IMR-90 (cell line): ENCODE data around the gene KCNA10. TPM values are rescaled to one million over a fixed set of nuclear protein-coding genes. Genes with fewer than 3 reads are reported as not detected.
A peak's percentile ranks its signal among the peaks of the same experiment; 100 is the strongest.

Source experiments
- ATAC-seq: fragments of 200-7000 bp; cut with Tn5 transposase; 2 replicates; pipeline ENCODE4 v1.9.1; 2020; ENCODE audit warnings: low read depth, mild to moderate bottlenecking, moderate library complexity
- BruUV-seq: library from RNA; stranded (reverse); fragments of 400-500 nt; replicated peaks from 2 replicates; lab custom pipeline; 2021; lab: Mats Ljungman, UMichigan
- CTCF ChIA-PET: fragments of 300-600 bp; formaldehyde crosslinking; extraction: SDS; loops from one replicate; lab custom pipeline; 2021; ENCODE audit warnings: antibody characterized with exemption; lab: Yijun Ruan, JAX
- POLR2A ChIA-PET: fragments of 300-600 bp; sonication (Branson Sonifier 250); formaldehyde crosslinking; loops from one replicate; lab custom pipeline; 2022; ENCODE audit warnings: antibody characterized with exemption; ENCODE audit not compliant: unreplicated experiment; lab: Charles Lee
- DNase-seq: peaks from one replicate; pipeline ENCODE4 v3.0.0; 2013
- H2AFZ ChIP-seq: replicated peaks from 2 replicates; pipeline ENCODE3; 2013; ENCODE audit warnings: low read length, mild to moderate bottlenecking; ENCODE audit not compliant: poor library complexity
- H2AK5ac ChIP-seq: 2 replicates; pipeline ENCODE4 v1.6.1; 2013; ENCODE audit warnings: low read depth, low read length, inconsistent platforms
- H2AK9ac ChIP-seq: replicated peaks from 2 replicates; pipeline ENCODE3; 2013; ENCODE audit warnings: mild to moderate bottlenecking, low read depth, low read length, moderate library complexity; ENCODE audit not compliant: poor library complexity
- H2BK120ac ChIP-seq: 2 replicates; pipeline ENCODE4 v1.6.1; 2013; ENCODE audit warnings: low read depth, low read length, inconsistent platforms
- H2BK15ac ChIP-seq: 3 replicates; pipeline ENCODE4 v1.6.1; 2013; ENCODE audit warnings: low read depth, low read length, inconsistent platforms
- H2BK20ac ChIP-seq: 2 replicates; pipeline ENCODE4 v1.6.1; 2013; ENCODE audit warnings: low read depth, mild to moderate bottlenecking, inconsistent platforms, low read length, moderate library complexity
- H2BK5ac ChIP-seq: 2 replicates; pipeline ENCODE4 v1.6.1; 2013; ENCODE audit warnings: mild to moderate bottlenecking, low read depth, low read length, inconsistent platforms; ENCODE audit not compliant: poor library complexity, severe bottlenecking
- H3K14ac ChIP-seq: replicated peaks from 2 replicates; pipeline ENCODE4 v1.6.1; 2013; ENCODE audit warnings: low read depth, low read length, inconsistent platforms
- H3K18ac ChIP-seq: 2 replicates; pipeline ENCODE4 v1.6.1; 2013; ENCODE audit warnings: low read depth, low read length, control low read depth
- H3K23ac ChIP-seq: 2 replicates; pipeline ENCODE4 v1.6.1; 2013; ENCODE audit warnings: low read depth, low read length, inconsistent platforms
- H3K27ac ChIP-seq: 2 replicates; pipeline ENCODE4 v1.5.1; 2013; ENCODE audit warnings: mild to moderate bottlenecking, control low read depth, low read length; ENCODE audit not compliant: insufficient read depth
- H3K27me3 ChIP-seq: 2 replicates; pipeline ENCODE4 v1.6.1; 2013; ENCODE audit warnings: low read length; ENCODE audit not compliant: control insufficient read depth, insufficient read depth
- H3K36me3 ChIP-seq: 2 replicates; pipeline ENCODE4 v1.6.1; 2013; ENCODE audit warnings: low read length, mixed read lengths; ENCODE audit not compliant: control insufficient read depth, insufficient read depth
- H3K4ac ChIP-seq: 2 replicates; pipeline ENCODE4 v1.6.1; 2013; ENCODE audit warnings: low read depth, low read length, inconsistent platforms
- H3K4me1 ChIP-seq: 2 replicates; pipeline ENCODE4 v1.6.1; 2013; ENCODE audit warnings: low read length, mixed read lengths; ENCODE audit not compliant: control insufficient read depth, insufficient read depth
- H3K4me2 ChIP-seq: 2 replicates; pipeline ENCODE4 v1.6.1; 2013; ENCODE audit warnings: low read depth, mild to moderate bottlenecking, control low read depth, low read length, moderate library complexity
- H3K4me3 ChIP-seq: 2 replicates; pipeline ENCODE4 v1.5.1; 2013; ENCODE audit warnings: low read depth, mild to moderate bottlenecking, control low read depth, low read length, moderate library complexity; ENCODE audit not compliant: insufficient read depth
- H3K56ac ChIP-seq: 2 replicates; pipeline ENCODE4 v1.6.1; 2013; ENCODE audit warnings: low read length, inconsistent platforms; ENCODE audit not compliant: insufficient read depth; ENCODE audit errors: extremely low read depth
- H3K79me1 ChIP-seq, 2 experiments: 2 replicates each; pipeline ENCODE4 v1.6.1; 2013; ENCODE audit warnings: low read length in 2 of 2, inconsistent platforms in 1 of 2, low read depth in 1 of 2
- H3K9ac ChIP-seq: 2 replicates; pipeline ENCODE4 v1.6.1; 2013; ENCODE audit warnings: low read depth, low read length, control low read depth
- H3K9me1 ChIP-seq: 2 replicates; pipeline ENCODE4 v1.6.1; 2013; ENCODE audit warnings: low read length, inconsistent platforms; ENCODE audit not compliant: insufficient read depth
- H3K9me3 ChIP-seq: 2 replicates; pipeline ENCODE4 v1.6.1; 2013; ENCODE audit warnings: low read length; ENCODE audit not compliant: control insufficient read depth, insufficient read depth
- H4K20me1 ChIP-seq: 2 replicates; pipeline ENCODE4 v1.6.1; 2013; ENCODE audit warnings: low read length, inconsistent platforms; ENCODE audit not compliant: insufficient read depth
- H4K5ac ChIP-seq: 2 replicates; pipeline ENCODE4 v1.6.1; 2013; ENCODE audit warnings: mild to moderate bottlenecking, low read depth, low read length, control low read depth
- H4K8ac ChIP-seq, 2 experiments: 2 replicates each; pipeline ENCODE4 v1.6.1; 2013; ENCODE audit warnings: low read depth in 2 of 2, low read length in 2 of 2, control low read depth in 1 of 2, inconsistent platforms in 1 of 2
- H4K91ac ChIP-seq: 2 replicates; pipeline ENCODE4 v1.6.1; 2013; ENCODE audit warnings: low read depth, low read length, inconsistent platforms; ENCODE audit not compliant: insufficient read depth
- BHLHE40 ChIP-seq: fragments of 150-350 bp; IDR thresholded peaks from 2 replicates; pipeline ENCODE4 v1.6.1; 2016; ENCODE audit warnings: mild to moderate bottlenecking, low read depth, low read length
- FOS ChIP-seq: fragments of 150-350 bp; IDR thresholded peaks from 2 replicates; pipeline ENCODE4 v1.6.1; 2016; ENCODE audit warnings: low read depth, low read length
- MAZ ChIP-seq: IDR thresholded peaks from 2 replicates; pipeline ENCODE4 v1.6.1; 2012; ENCODE audit warnings: low read depth, mild to moderate bottlenecking, low read length, improper control_type of control experiment, moderate library complexity, borderline replicate concordance
- MXI1 ChIP-seq: IDR thresholded peaks from 2 replicates; pipeline ENCODE4 v1.6.1; 2012; ENCODE audit warnings: low read depth, mild to moderate bottlenecking, low read length, moderate library complexity, borderline replicate concordance
- POLR2A ChIP-seq: IDR thresholded peaks from 2 replicates; pipeline ENCODE4 v1.6.1; 2012; ENCODE audit warnings: mild to moderate bottlenecking, low read depth, low read length
- RAD21 ChIP-seq: IDR thresholded peaks from 2 replicates; pipeline ENCODE4 v1.6.1; 2012; ENCODE audit warnings: low read length, improper control_type of control experiment
- SMC3 ChIP-seq: fragments of 150-350 bp; IDR thresholded peaks from 2 replicates; pipeline ENCODE4 v1.6.1; 2016; ENCODE audit warnings: low read depth, mild to moderate bottlenecking, antibody characterized with exemption, low read length, moderate library complexity
- WGBS, 2 experiments: methylation state at CpG; one replicate each; pipeline versions ENCODE4 v1.1.5 to v1.1.7; 2013; ENCODE audit warnings: missing lambda C conversion rate in 2 of 2; ENCODE audit not compliant: insufficient read length in 1 of 2; ENCODE audit errors: extremely low coverage in 2 of 2; 5-methylcytosine and 5-hydroxymethylcytosine counted together
- dilution Hi-C: fragments of 300-500 bp; cut with HindIII; formaldehyde crosslinking; loops from one replicate; pipeline ENCODE4 v1.14.3; 2018; ENCODE audit warnings: low sequenced_read_pairs; ENCODE audit not compliant: unreplicated experiment
- in situ Hi-C: fragments of 300-500 bp; cut with MboI; formaldehyde crosslinking; loops from 3 replicates; pipeline ENCODE4 v1.14.3; 2019; ENCODE audit warnings: low sequenced_read_pairs, inconsistent platforms, mixed read lengths
- intact Hi-C: fragments of 100-400 bp; cut with micrococcal nuclease; formaldehyde crosslinking; loops from 2 replicates; pipeline ENCODE4 v1.10.0; 2022
- polyA plus RNA-seq, 3 experiments: library from polyadenylated mRNA; depleted of rRNA; stranded (reverse); fragments of >200 nt; gene quantifications; 2 replicates each; pipeline ENCODE4 v1.2.3, GENCODE V29; 2012; ENCODE audit warnings: low replicate concordance in 1 of 3
- total RNA-seq: library from RNA; depleted of rRNA; stranded (reverse); fragments of >200 nt; gene quantifications from 2 replicates; pipeline ENCODE4 v1.2.3, GENCODE V29; 2012
- TF ChIP-seq, protein P1 (sequence below): conservative IDR thresholded peaks from 2 replicates; pipeline ENCODE4 v1.5.1; 2012; ENCODE audit warnings: mild to moderate bottlenecking, low read depth, low read length, improper control_type of control experiment

Gene KCNA10
- total and polyA plus RNA-seq, 2 of the 4 experiments (the other 2 are of a cell fraction), result not detected

DNA sequence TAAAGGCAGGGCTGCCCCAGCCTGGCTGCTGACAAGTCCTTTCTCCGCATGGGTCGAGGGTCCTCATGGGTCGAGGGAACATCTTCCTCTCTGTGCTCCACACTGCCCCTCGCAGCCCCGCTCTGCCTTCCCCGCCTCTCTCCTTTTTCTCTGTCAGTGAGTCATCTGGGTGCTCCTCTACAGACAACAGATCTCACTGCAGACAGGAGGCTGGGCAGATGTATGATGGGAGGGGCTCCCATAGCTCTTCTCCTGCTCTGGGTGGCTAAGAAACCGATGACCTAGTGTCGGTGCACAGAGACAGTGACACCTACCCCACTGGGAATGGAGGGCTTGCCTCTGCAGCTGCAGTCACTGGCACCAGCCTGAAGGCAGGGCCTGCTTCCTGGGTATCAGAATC lies 5.5 kb downstream of the KCNA10 start:
- Histone ChIP-seq H3K79me1 (no peaks in the 10 kb centered on the region), H3K4me3 (no peak overlapping the region), H3K27ac (no peak overlapping the region), H3K56ac (no peak overlapping the region), H3K9me3 (no peaks in the 10 kb centered on the region; the same call in 1 of the 2 replicates), H3K18ac (no peak overlapping the region), H4K8ac (no peak overlapping the region), H3K4ac (no peak overlapping the region), H3K23ac (no peak overlapping the region), H2BK20ac (no peak overlapping the region), H3K4me2 (no peak overlapping the region), H4K20me1 (no peaks in the 10 kb centered on the region), H2AK5ac (no peak overlapping the region), H3K9ac (no peak overlapping the region), H2BK15ac (no peak overlapping the region), H3K27me3 (peaks cover 6% of the 10 kb centered on the region), H2BK5ac (no peak overlapping the region), H2BK120ac (no peak overlapping the region), H3K4me1 (no peaks in the 10 kb centered on the region), H3K9me1 (no peaks in the 10 kb centered on the region; the same call in 1 of the 2 replicates), H2AFZ (peak overlapping the region; percentile 51), H3K36me3 (no peaks in the 10 kb centered on the region), H4K91ac (no peak overlapping the region), H4K5ac (no peak overlapping the region), H2AK9ac (no peak overlapping the region), H3K14ac (no peak overlapping the region)
- WGBS, 2 experiments, result no CpG with 5 or more reads among the region's 8 CpGs
- POLR2A ChIA-PET, result no interaction called here
- intact Hi-C loops, result no loop called here
- in situ Hi-C loops, result no loop called here
- no peak for DNase-seq
- TF ChIP-seq BHLHE40 (no peak), RAD21 (no peak), MXI1 (no peak), POLR2A (no peak), SMC3 (no peak), MAZ (no peak), FOS (no peak)
- TF ChIP-seq, protein P1, sequence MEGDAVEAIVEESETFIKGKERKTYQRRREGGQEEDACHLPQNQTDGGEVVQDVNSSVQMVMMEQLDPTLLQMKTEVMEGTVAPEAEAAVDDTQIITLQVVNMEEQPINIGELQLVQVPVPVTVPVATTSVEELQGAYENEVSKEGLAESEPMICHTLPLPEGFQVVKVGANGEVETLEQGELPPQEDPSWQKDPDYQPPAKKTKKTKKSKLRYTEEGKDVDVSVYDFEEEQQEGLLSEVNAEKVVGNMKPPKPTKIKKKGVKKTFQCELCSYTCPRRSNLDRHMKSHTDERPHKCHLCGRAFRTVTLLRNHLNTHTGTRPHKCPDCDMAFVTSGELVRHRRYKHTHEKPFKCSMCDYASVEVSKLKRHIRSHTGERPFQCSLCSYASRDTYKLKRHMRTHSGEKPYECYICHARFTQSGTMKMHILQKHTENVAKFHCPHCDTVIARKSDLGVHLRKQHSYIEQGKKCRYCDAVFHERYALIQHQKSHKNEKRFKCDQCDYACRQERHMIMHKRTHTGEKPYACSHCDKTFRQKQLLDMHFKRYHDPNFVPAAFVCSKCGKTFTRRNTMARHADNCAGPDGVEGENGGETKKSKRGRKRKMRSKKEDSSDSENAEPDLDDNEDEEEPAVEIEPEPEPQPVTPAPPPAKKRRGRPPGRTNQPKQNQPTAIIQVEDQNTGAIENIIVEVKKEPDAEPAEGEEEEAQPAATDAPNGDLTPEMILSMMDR, result no peak
- ATAC-seq, result peak; percentile 85
- CTCF ChIA-PET, result no interaction called here
- dilution Hi-C loops, result no loop called here
- no TSS peak for BruUV-seq
